Kidney epithelial cell (primary cell): ENCODE measurements around the gene POLQ. TPM values are rescaled to one million over a fixed set of nuclear protein-coding genes. Genes with fewer than 3 reads are reported as not detected.

Experiments used
- DNase-seq: peaks from one replicate; pipeline ENCODE4 v3.0.0-alpha.2; 2010; ENCODE audit warnings: low read depth
- H3K27me3 ChIP-seq: 2 replicates; pipeline ENCODE4 v1.6.0; 2011; ENCODE audit warnings: low read length; ENCODE audit not compliant: control insufficient read depth, insufficient read depth
- H3K36me3 ChIP-seq: 2 replicates; pipeline ENCODE4 v1.5.1; 2011; ENCODE audit warnings: low read length; ENCODE audit not compliant: control insufficient read depth, insufficient read depth
- H3K4me3 ChIP-seq: 2 replicates; pipeline ENCODE4 v1.5.1; 2011; ENCODE audit warnings: low read depth, mild to moderate bottlenecking, control low read depth, low read length
- CTCF ChIP-seq: IDR thresholded peaks from 2 replicates; pipeline ENCODE4 v1.5.1; 2011; ENCODE audit warnings: mild to moderate bottlenecking, moderate library complexity, low read length, control low read depth, inconsistent platforms; ENCODE audit not compliant: insufficient read depth, poor library complexity, severe bottlenecking
- total RNA-seq: library from RNA; depleted of rRNA; stranded (reverse); fragments of >200 nt; gene quantifications from 2 replicates; pipeline ENCODE4 v1.2.3, GENCODE V29; 2015

POLQ gene
- total RNA-seq, 1 donor from 2014 or later: 2.0 TPM

- no peaks in the 10 kb centered on the region for H3K36me3 ChIP-seq
- H3K27me3 ChIP-seq: no peaks in the 10 kb centered on the region
- no peak for TF ChIP-seq CTCF
- no peak for DNase-seq
- H3K4me3 ChIP-seq: no peak overlapping the region
Measured at GRCh38 chr3:121552379-121552778, 6.6 kb upstream of the POLQ start.

GRCh38 chr3:121545049-121545573 lies 677 bp downstream of the POLQ start:
- no peak for TF ChIP-seq CTCF
- DNase-seq: no peak
- no peaks in the 10 kb centered on the region for H3K36me3 ChIP-seq
- H3K27me3 ChIP-seq: no peaks in the 10 kb centered on the region
- H3K4me3 ChIP-seq: peak overlapping the region; percentile 78

- H3K36me3 ChIP-seq: no peaks in the 10 kb centered on the region
- H3K27me3 ChIP-seq: no peaks in the 10 kb centered on the region
- TF ChIP-seq CTCF: no peak
- no peak overlapping the region for H3K4me3 ChIP-seq
- DNase-seq: no peak
Measured at GRCh38 chr3:121542924-121543323, 2.9 kb downstream of the POLQ start.

GRCh38 chr3:121531269-121531668 lies 14.5 kb downstream of the POLQ start:
- Histone ChIP-seq H3K27me3 (no peaks in the 10 kb centered on the region), H3K36me3 (no peaks in the 10 kb centered on the region), H3K4me3 (no peak overlapping the region)
- TF ChIP-seq CTCF: no peak
- DNase-seq: no peak

GRCh38 chr3:121529308-121529707 lies 16.5 kb downstream of the POLQ start:
- peak; percentile 45 for TF ChIP-seq CTCF
- no peak overlapping the region for H3K4me3 ChIP-seq
- DNase-seq: no peak
- no peaks in the 10 kb centered on the region for H3K27me3 ChIP-seq
- no peaks in the 10 kb centered on the region for H3K36me3 ChIP-seq

- no peak for TF ChIP-seq CTCF
Measured at GRCh38 chr3:121520510-121520909, 25.3 kb downstream of the POLQ start.

More at GRCh38 chr3:121520510-121520909, 25.3 kb downstream of the POLQ start:
- Histone ChIP-seq H3K27me3 (no peaks in the 10 kb centered on the region), H3K4me3 (no peak overlapping the region), H3K36me3 (no peaks in the 10 kb centered on the region)
- no peak for DNase-seq
